Mesenchymal stem cell (in vitro differentiated cells and primary cell): Measurements from ENCODE around the gene U2SURP.
"Not testable (repeated sequence)": the region's sequence is repeated elsewhere in the genome, so short reads cannot be mapped to it uniquely, and the experiment has no call there.

ENCODE experiments used
- DNase-seq: peaks from one replicate; pipeline ENCODE4 v3.0.0-alpha.2; 2013
- H2AFZ ChIP-seq: one replicate; pipeline ENCODE4 v1.6.1; 2013; ENCODE audit warnings: low read depth, mild to moderate bottlenecking, control low read depth, inconsistent platforms, low read length, moderate library complexity
- H2AK5ac ChIP-seq: 2 replicates; pipeline ENCODE4 v1.6.1; 2013; ENCODE audit warnings: low read length, moderate library complexity, mild to moderate bottlenecking, inconsistent platforms; ENCODE audit not compliant: severe bottlenecking
- H2BK120ac ChIP-seq: one replicate; pipeline ENCODE4 v1.6.1; 2013; ENCODE audit warnings: low read depth, mild to moderate bottlenecking, inconsistent platforms, low read length, moderate library complexity
- H2BK12ac ChIP-seq, 2 experiments: one replicate each; pipeline ENCODE4 v1.6.1; 2013; ENCODE audit warnings: inconsistent platforms in 2 of 2, low read length in 2 of 2, mild to moderate bottlenecking in 2 of 2, moderate library complexity in 2 of 2, control low read depth in 1 of 2
- H2BK15ac ChIP-seq: one replicate; pipeline ENCODE4 v1.6.1; 2013; ENCODE audit warnings: mild to moderate bottlenecking, low read depth, inconsistent platforms; ENCODE audit not compliant: poor library complexity, severe bottlenecking
- H2BK5ac ChIP-seq: 2 replicates; pipeline ENCODE4 v1.6.1; 2013; ENCODE audit warnings: low read depth, mild to moderate bottlenecking, low read length, control low read depth, inconsistent platforms; ENCODE audit not compliant: poor library complexity, severe bottlenecking
- H3K14ac ChIP-seq, 2 experiments: one replicate each; pipeline ENCODE4 v1.6.1; 2013; ENCODE audit warnings: inconsistent platforms in 2 of 2, low read length in 2 of 2, control low read depth in 1 of 2, mild to moderate bottlenecking in 1 of 2, moderate library complexity in 1 of 2
- H3K18ac ChIP-seq, 2 experiments: one replicate each; pipeline ENCODE4 v1.6.1; 2013; ENCODE audit warnings: inconsistent platforms in 2 of 2, low read length in 2 of 2, control low read depth in 1 of 2, low read depth in 1 of 2, mild to moderate bottlenecking in 1 of 2
- H3K23ac ChIP-seq, 2 experiments: one replicate each; pipeline ENCODE4 v1.6.1; 2013; ENCODE audit warnings: inconsistent platforms in 2 of 2, low read length in 2 of 2, mild to moderate bottlenecking in 2 of 2, moderate library complexity in 2 of 2, control low read depth in 1 of 2
- H3K27ac ChIP-seq: 2 replicates; pipeline ENCODE4 v1.5.1; 2013; ENCODE audit warnings: mild to moderate bottlenecking, moderate library complexity, low read length, control low read depth, inconsistent platforms; ENCODE audit not compliant: poor library complexity, severe bottlenecking
- H3K27me3 ChIP-seq, 2 experiments: 2 replicates each; pipeline versions ENCODE4 v1.6.1 to v1.7.0; 2013; ENCODE audit warnings: low read length in 2 of 2, mild to moderate bottlenecking in 2 of 2, moderate library complexity in 2 of 2, control low read depth in 1 of 2, inconsistent platforms in 1 of 2; ENCODE audit not compliant: control insufficient read depth in 1 of 2, insufficient read depth in 1 of 2
- H3K36me3 ChIP-seq, 2 experiments: 2 replicates each; pipeline versions ENCODE4 v1.6.1 to v1.7.0; 2013; ENCODE audit warnings: low read length in 2 of 2, control low read depth in 1 of 2, inconsistent platforms in 1 of 2, low read depth in 1 of 2, mild to moderate bottlenecking in 1 of 2; ENCODE audit not compliant: insufficient read depth in 2 of 2, control insufficient read depth in 1 of 2
- H3K4ac ChIP-seq, 2 experiments: one replicate each; pipeline ENCODE4 v1.6.1; 2013; ENCODE audit warnings: inconsistent platforms in 2 of 2, low read length in 2 of 2, mild to moderate bottlenecking in 2 of 2, moderate library complexity in 2 of 2, control low read depth in 1 of 2, low read depth in 1 of 2
- H3K4me1 ChIP-seq: 2 replicates; pipeline ENCODE4 v1.6.1; 2013; ENCODE audit warnings: low read depth, low read length, control low read depth; ENCODE audit not compliant: control insufficient read depth, insufficient read depth
- H3K4me2 ChIP-seq: 2 replicates; pipeline ENCODE4 v1.6.1; 2013; ENCODE audit warnings: low read length, mild to moderate bottlenecking, inconsistent platforms; ENCODE audit not compliant: poor library complexity, severe bottlenecking
- H3K4me3 ChIP-seq, 2 experiments: 2 replicates each; pipeline versions ENCODE4 v1.5.1 to v1.7.0; 2013; ENCODE audit warnings: low read length in 2 of 2, mild to moderate bottlenecking in 2 of 2, control low read depth in 1 of 2, low read depth in 1 of 2; ENCODE audit not compliant: insufficient read depth in 1 of 2
- H3K79me1 ChIP-seq: replicated peaks from 2 replicates; pipeline ENCODE4 v1.6.1; 2013; ENCODE audit warnings: mild to moderate bottlenecking, control low read depth, low read length, inconsistent platforms; ENCODE audit not compliant: poor library complexity, severe bottlenecking
- H3K9ac ChIP-seq: 2 replicates; pipeline ENCODE4 v1.7.0; 2013; ENCODE audit warnings: mild to moderate bottlenecking, low read length, moderate library complexity
- H3K9me3 ChIP-seq: 2 replicates; pipeline ENCODE4 v1.7.0; 2013; ENCODE audit warnings: mild to moderate bottlenecking, low read length; ENCODE audit not compliant: control insufficient read depth
- H4K8ac ChIP-seq: one replicate; pipeline ENCODE4 v1.6.1; 2013; ENCODE audit warnings: inconsistent platforms, mild to moderate bottlenecking, low read length, moderate library complexity
- H4K91ac ChIP-seq: one replicate; pipeline ENCODE4 v1.6.1; 2013; ENCODE audit warnings: mild to moderate bottlenecking, low read length, inconsistent platforms
- WGBS: methylation state at CpG from one replicate; pipeline ENCODE4 v1.1.7; 2013; ENCODE audit warnings: mixed read lengths; 5-methylcytosine and 5-hydroxymethylcytosine counted together

The U2SURP gene

DNA sequence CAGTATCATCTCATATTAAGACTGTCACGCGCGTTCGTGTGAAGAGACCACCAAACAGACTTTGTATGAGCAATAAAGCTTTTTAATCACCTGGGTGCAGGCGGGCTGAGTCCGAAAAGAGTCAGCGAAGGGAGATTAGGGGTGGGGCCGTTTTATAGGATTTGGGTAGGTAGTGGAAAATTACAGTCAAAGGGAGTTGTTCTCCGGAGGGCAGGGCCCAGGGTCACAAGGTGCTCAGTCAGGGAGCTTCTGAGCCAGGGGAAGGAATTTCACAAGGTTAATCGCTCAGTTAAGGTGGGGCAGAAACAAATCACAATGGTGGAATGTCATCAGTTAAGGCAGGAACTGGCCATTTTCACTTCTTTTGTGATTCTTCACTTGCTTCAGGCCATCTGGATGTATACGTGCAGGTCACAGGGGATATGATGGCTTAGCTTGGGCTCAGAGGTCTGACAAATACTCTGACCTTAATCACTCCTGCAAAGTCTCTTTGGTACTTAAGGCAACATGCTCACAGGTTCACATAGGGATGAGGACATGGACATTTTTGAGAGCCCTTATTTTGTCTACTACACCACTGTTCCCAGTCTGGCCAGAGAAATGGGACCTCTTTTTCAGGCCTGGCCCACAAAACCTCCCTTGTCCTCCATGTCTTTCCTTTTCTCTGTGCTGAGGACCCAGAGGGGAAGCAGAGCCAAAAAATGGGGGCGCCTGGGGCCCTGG is 71.1 kb downstream of the U2SURP start:
- not testable (repeated sequence) for H3K18ac ChIP-seq, H3K9ac ChIP-seq, H2AK5ac ChIP-seq, H3K27me3 ChIP-seq, H2BK12ac ChIP-seq, H2BK120ac ChIP-seq, H3K79me1 ChIP-seq, H2AFZ ChIP-seq, H4K8ac ChIP-seq, H2BK15ac ChIP-seq, H3K4me1 ChIP-seq, H3K4me3 ChIP-seq, H3K14ac ChIP-seq, H3K27ac ChIP-seq, H4K91ac ChIP-seq, H3K4me2 ChIP-seq, H3K23ac ChIP-seq, H3K4ac ChIP-seq, H3K9me3 ChIP-seq, DNase-seq, H2BK5ac ChIP-seq, H3K36me3 ChIP-seq
- WGBS: 84% methylated on average over 10 of the region's 12 CpGs

DNA sequence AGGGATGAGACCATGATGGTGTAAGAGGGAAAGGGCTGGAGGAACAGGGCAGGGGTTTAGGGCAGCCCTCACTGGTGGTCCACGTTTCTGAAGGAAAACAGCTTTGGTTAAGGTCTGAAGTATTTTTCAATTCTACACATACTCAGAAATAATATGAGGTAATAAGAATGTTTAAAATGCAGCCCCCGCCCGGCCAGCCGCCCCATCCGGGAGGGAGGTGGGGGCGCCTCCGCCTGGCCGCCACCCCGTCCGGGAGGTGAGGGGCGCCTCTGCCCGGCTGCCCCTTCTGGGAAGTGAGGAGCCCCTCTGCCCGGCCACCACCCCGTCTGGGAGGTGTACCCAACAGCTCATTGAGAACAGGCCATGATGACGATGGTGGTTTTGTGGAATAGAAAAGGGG is 72.2 kb downstream of the U2SURP start:
- not testable (repeated sequence) for H3K4ac ChIP-seq, H3K36me3 ChIP-seq, DNase-seq, H3K4me2 ChIP-seq, H2AFZ ChIP-seq, H4K8ac ChIP-seq, H3K9ac ChIP-seq, H3K23ac ChIP-seq, H3K4me3 ChIP-seq, H2AK5ac ChIP-seq, H3K9me3 ChIP-seq, H2BK120ac ChIP-seq, H2BK5ac ChIP-seq, H3K27ac ChIP-seq, H3K27me3 ChIP-seq, H3K14ac ChIP-seq, H4K91ac ChIP-seq, H2BK15ac ChIP-seq, H3K79me1 ChIP-seq, H3K18ac ChIP-seq, H3K4me1 ChIP-seq
- H2BK12ac ChIP-seq: peak overlapping the region in 1 of 2 experiments; percentile 66
- WGBS: 100% methylated on average over 9 of the region's 15 CpGs

DNA sequence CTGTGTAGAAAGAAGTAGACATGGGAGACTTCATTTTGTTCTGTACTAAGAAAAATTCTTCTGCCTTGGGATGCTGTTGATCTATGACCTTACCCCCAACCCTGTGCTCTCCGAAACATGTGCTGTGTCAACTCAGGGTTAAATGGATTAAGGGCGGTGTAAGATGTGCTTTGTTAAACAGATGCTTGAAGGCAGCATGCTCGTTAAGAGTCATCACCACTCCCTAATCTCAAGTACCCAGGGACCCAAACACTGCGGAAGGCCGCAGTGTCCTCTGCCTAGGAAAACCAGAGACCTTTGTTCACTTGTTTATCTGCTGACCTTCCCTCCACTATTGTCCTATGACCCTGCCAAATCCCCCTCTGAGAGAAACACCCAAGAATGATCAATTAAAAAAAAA is 72.6 kb downstream of the U2SURP start:
- no CpG with 5 or more reads among the region's 5 CpGs for WGBS
- not testable (repeated sequence) for H3K14ac ChIP-seq

DNA sequence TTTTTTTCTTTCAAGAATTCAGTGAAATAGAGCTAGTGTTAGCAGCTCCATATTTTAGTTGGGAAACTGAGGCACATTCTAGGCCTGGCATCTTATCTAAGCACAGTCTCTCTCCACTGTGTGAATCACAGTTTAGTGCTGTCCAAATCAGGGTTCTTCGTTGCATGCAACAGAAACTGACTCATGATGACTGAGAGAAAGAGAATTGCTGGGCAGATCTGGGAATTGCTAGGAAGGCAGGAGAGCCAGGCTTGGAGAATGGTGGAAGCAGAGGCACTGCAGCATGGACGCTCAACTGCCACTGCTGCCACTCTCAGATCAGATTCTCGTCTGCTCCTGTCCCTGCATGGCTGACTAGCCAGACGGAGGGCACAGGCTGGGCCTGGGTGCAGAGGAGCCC is 77.5 kb downstream of the U2SURP start:
- no peak overlapping the region for H3K23ac ChIP-seq
- H3K79me1 ChIP-seq: no peaks in the 10 kb centered on the region
- H3K27me3 ChIP-seq: no peaks in the 10 kb centered on the region
- H3K27ac ChIP-seq: no peak overlapping the region
- peak; percentile 77 for DNase-seq
- no peaks in the 10 kb centered on the region for H3K36me3 ChIP-seq
- no peak overlapping the region for H3K4me3 ChIP-seq
- 73% methylated on average over 4 of the region's 4 CpGs for WGBS
- H2BK12ac ChIP-seq: no peak overlapping the region
- H3K18ac ChIP-seq: no peak overlapping the region
- H2AK5ac ChIP-seq: no peak overlapping the region
- H2AFZ ChIP-seq: no peak overlapping the region
- no peak overlapping the region for H3K9ac ChIP-seq
- H3K9me3 ChIP-seq: no peaks in the 10 kb centered on the region
- H2BK5ac ChIP-seq: no peak overlapping the region
- no peak overlapping the region for H2BK120ac ChIP-seq
- H3K4ac ChIP-seq: no peak overlapping the region
- no peak overlapping the region for H4K8ac ChIP-seq
- H4K91ac ChIP-seq: no peak overlapping the region
- no peak overlapping the region for H3K4me2 ChIP-seq
- no peak overlapping the region for H2BK15ac ChIP-seq
- H3K14ac ChIP-seq: no peak overlapping the region
- H3K4me1 ChIP-seq: peaks cover 1% of the 10 kb centered on the region

More for the DNA sequence above, 72.6 kb downstream of the U2SURP start:
- H2BK120ac ChIP-seq, H2AFZ ChIP-seq, H4K91ac ChIP-seq, H2AK5ac ChIP-seq, H2BK12ac ChIP-seq, H3K36me3 ChIP-seq, H3K4me2 ChIP-seq, H3K18ac ChIP-seq, H2BK15ac ChIP-seq, H2BK5ac ChIP-seq, DNase-seq, H3K9me3 ChIP-seq, H3K27me3 ChIP-seq, H3K4me1 ChIP-seq, H3K23ac ChIP-seq, H3K27ac ChIP-seq, H3K4me3 ChIP-seq, H3K79me1 ChIP-seq, H3K9ac ChIP-seq, H3K4ac ChIP-seq, H4K8ac ChIP-seq: not testable (repeated sequence)
